ENCODE data around the gene COMMD6.
A peak's percentile ranks its signal among the peaks of the same experiment; 100 is the strongest.
"Not testable (repeated sequence)": the region's sequence is repeated elsewhere in the genome, so short reads cannot be mapped to it uniquely, and the experiment has no call there.

Gene COMMD6

GRCh38 chr13:75554464-75554863 is 16.8 kb upstream of the COMMD6 start:
- H3K4me2 ChIP-seq (ENCODE audit: low read length) = no peak overlapping the region
- no peak for DNase-seq
- H3K27ac ChIP-seq (ENCODE audit: low read depth, low read length) = no peak overlapping the region
- H3K4me1 ChIP-seq (ENCODE audit: control insufficient read depth, low read depth, low read length) = no peaks in the 10 kb centered on the region
- H3K27me3 ChIP-seq (ENCODE audit: insufficient read depth, low read length, poor library complexity) = no peaks in the 10 kb centered on the region
- peaks cover 7% of the 10 kb centered on the region for H3K79me1 ChIP-seq (ENCODE audit: low read length)
- H3K23ac ChIP-seq (ENCODE audit: low read length) = no peak overlapping the region
- no CpG with 5 or more reads among the region's 1 CpG for WGBS (ENCODE audit: extremely low coverage, insufficient coverage, low lambda C conversion rate)
- H3K56ac ChIP-seq (ENCODE audit: low read length) = no peak overlapping the region
- no peak overlapping the region for H4K5ac ChIP-seq (ENCODE audit: low read length)
- H2AK5ac ChIP-seq (ENCODE audit: low read length) = no peak overlapping the region
- no peak overlapping the region for H2BK5ac ChIP-seq (ENCODE audit: low read length)
- H3K4ac ChIP-seq (ENCODE audit: low read depth, low read length) = no peak overlapping the region
- H3K9ac ChIP-seq (ENCODE audit: low read length) = no peak overlapping the region
- no peak overlapping the region for H2BK15ac ChIP-seq (replicated peaks; ENCODE audit: low read depth)
- H3K36me3 ChIP-seq (ENCODE audit: control insufficient read depth, insufficient read depth, low read length) = no peaks in the 10 kb centered on the region
- no peak overlapping the region for H2BK120ac ChIP-seq (ENCODE audit: low read depth, low read length)
- peaks cover 4% of the 10 kb centered on the region for H3K79me2 ChIP-seq (ENCODE audit: control insufficient read depth, insufficient read depth, low read length)
- no peak overlapping the region for H3K18ac ChIP-seq (ENCODE audit: low read length)
- H4K8ac ChIP-seq (ENCODE audit: low read depth, low read length) = no peak overlapping the region
- no peak overlapping the region for H3K4me3 ChIP-seq (ENCODE audit: low read length)

DNA sequence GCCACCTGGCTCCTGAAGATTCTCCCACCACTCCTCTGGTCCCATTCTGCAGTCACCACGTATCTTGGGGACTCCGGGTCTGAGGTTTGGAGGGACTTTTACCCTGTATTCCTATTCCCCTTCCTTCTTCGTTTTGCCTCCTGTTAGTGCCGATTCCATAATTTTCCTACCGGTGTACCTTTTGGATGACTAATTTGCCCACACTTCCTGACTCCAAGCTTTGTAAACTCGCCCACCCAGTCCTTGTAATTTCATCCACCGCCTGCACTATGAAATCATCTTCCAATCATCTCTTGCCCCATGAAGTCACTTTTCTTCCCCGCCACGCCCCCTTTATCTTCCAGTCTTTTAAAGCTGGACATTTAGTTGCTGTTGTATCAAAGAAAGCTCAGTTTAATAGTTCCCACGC is 12.5 kb upstream of the COMMD6 start:
- Histone ChIP-seq H3K4ac (ENCODE audit: low read depth, low read length) (no peak overlapping the region), H3K36me3 (ENCODE audit: control insufficient read depth, insufficient read depth, low read length) (no peaks in the 10 kb centered on the region), H2AK5ac (ENCODE audit: low read length) (no peak overlapping the region), H3K23ac (ENCODE audit: low read length) (no peak overlapping the region), H2BK5ac (ENCODE audit: low read length) (no peak overlapping the region), H2BK120ac (ENCODE audit: low read depth, low read length) (no peak overlapping the region), H2BK15ac (replicated peaks; ENCODE audit: low read depth) (no peak overlapping the region), H3K27me3 (ENCODE audit: insufficient read depth, low read length, poor library complexity) (no peaks in the 10 kb centered on the region), H3K18ac (ENCODE audit: low read length) (no peak overlapping the region), H3K4me3 (ENCODE audit: low read length) (peak overlapping the region; percentile 94), H3K27ac (ENCODE audit: low read depth, low read length) (no peak overlapping the region), H3K79me2 (ENCODE audit: control insufficient read depth, insufficient read depth, low read length) (peaks cover 4% of the 10 kb centered on the region), H3K9ac (ENCODE audit: low read length) (peak overlapping the region; percentile 86), H3K79me1 (ENCODE audit: low read length) (peaks cover 7% of the 10 kb centered on the region), H3K4me1 (ENCODE audit: control insufficient read depth, low read depth, low read length) (no peaks in the 10 kb centered on the region), H4K5ac (ENCODE audit: low read length) (no peak overlapping the region), H3K4me2 (ENCODE audit: low read length) (peak overlapping the region; percentile 95), H3K56ac (ENCODE audit: low read length) (peak overlapping the region; percentile 92), H4K8ac (ENCODE audit: low read depth, low read length) (no peak overlapping the region)
- WGBS (ENCODE audit: extremely low coverage, insufficient coverage, low lambda C conversion rate) = no CpG with 5 or more reads among the region's 10 CpGs
- peak; percentile 40 for DNase-seq

DNA sequence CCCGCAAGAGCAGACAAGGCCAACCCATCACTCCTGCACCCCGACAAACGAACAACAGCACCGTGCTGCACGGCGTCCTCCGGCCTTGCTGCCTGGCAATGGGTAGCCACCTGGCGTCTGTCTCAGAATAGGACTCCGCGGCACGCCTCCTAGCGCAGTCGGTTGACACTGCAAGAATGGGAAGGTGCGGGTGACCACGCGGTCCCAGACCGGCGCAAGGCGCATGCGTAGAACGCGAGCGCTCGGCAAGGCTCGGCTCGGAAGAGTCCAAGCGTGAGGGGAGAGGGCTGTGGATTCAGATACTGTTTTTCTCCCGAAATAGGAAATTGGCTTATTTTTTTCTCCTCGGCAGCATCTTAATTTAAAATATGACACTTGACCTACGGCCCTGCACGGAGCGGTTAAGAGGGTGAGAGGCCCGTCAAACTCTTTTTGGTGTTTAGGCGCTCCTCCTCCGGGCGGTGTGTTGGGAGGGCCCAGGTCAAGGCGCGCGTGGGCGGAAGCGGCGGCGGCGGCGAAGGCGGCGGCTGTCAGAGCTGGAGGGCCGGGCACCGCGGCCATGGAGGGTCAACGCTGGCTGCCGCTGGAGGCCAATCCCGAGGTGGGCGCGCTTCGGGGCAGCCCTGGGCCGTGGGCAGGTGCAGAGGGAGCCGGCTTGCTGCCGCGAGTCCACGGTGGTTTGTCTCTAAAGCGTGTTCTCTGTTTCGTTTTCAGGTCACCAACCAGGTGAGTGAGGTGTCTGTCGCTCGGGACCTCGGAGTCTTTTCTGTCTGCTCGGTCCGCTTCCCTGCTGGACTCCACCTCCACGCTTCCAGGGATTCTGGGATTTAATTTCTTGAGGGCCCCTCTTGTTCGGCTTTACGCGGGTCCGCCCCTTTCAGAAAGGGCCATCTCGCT is 11.9 kb upstream of the COMMD6 start, which contains the start of gene UCHL3:
Gene UCHL3 (plus strand): TSS at position 530 of the 897 bp plus-strand sequence. CDS start 30 bp downstream, at position 560.
- Histone ChIP-seq H3K4me1 (ENCODE audit: control insufficient read depth, low read depth, low read length) (no peaks in the 10 kb centered on the region), H2AK5ac (ENCODE audit: low read length) (no peak within 1 kb of the TSS), H3K27me3 (ENCODE audit: insufficient read depth, low read length, poor library complexity) (no peaks in the 10 kb centered on the region), H3K4me2 (ENCODE audit: low read length) (peak within 1 kb of the TSS; percentile 95), H2BK15ac (replicated peaks; ENCODE audit: low read depth) (no peak within 1 kb of the TSS), H3K4ac (ENCODE audit: low read depth, low read length) (no peak within 1 kb of the TSS), H3K23ac (ENCODE audit: low read length) (peak within 1 kb of the TSS; percentile 25), H3K79me2 (ENCODE audit: control insufficient read depth, insufficient read depth, low read length) (peaks cover 4% of the 10 kb centered on the region), H2BK120ac (ENCODE audit: low read depth, low read length) (no peak within 1 kb of the TSS), H3K56ac (ENCODE audit: low read length) (peak within 1 kb of the TSS; percentile 92), H3K27ac (ENCODE audit: low read depth, low read length) (no peak within 1 kb of the TSS), H3K79me1 (ENCODE audit: low read length) (peaks cover 7% of the 10 kb centered on the region), H2BK5ac (ENCODE audit: low read length) (no peak within 1 kb of the TSS), H4K5ac (ENCODE audit: low read length) (no peak within 1 kb of the TSS), H3K18ac (ENCODE audit: low read length) (peak within 1 kb of the TSS; percentile 54), H3K9ac (ENCODE audit: low read length) (peak within 1 kb of the TSS; percentile 86), H3K4me3 (ENCODE audit: low read length) (peak within 1 kb of the TSS; percentile 94), H4K8ac (ENCODE audit: low read depth, low read length) (no peak within 1 kb of the TSS), H3K36me3 (ENCODE audit: control insufficient read depth, insufficient read depth, low read length) (no peaks in the 10 kb centered on the region)
- no CpG with 5 or more reads among the region's 74 CpGs for WGBS (ENCODE audit: extremely low coverage, insufficient coverage, low lambda C conversion rate)
- peak; percentile 96 for DNase-seq

- H3K9ac ChIP-seq (ENCODE audit: low read length) = no peak overlapping the region
- no CpG with 5 or more reads among the region's 3 CpGs for WGBS (ENCODE audit: extremely low coverage, insufficient coverage, low lambda C conversion rate)
- no peaks in the 10 kb centered on the region for H3K36me3 ChIP-seq (ENCODE audit: control insufficient read depth, insufficient read depth, low read length)
- no peak overlapping the region for H2AK5ac ChIP-seq (ENCODE audit: low read length)
- no peak overlapping the region for H3K27ac ChIP-seq (ENCODE audit: low read depth, low read length)
- no peak overlapping the region for H3K23ac ChIP-seq (ENCODE audit: low read length)
- H3K79me1 ChIP-seq (ENCODE audit: low read length) = peaks cover 6% of the 10 kb centered on the region
- no peak overlapping the region for H3K4me2 ChIP-seq (ENCODE audit: low read length)
- no peak overlapping the region for H2BK120ac ChIP-seq (ENCODE audit: low read depth, low read length)
- no peaks in the 10 kb centered on the region for H3K27me3 ChIP-seq (ENCODE audit: insufficient read depth, low read length, poor library complexity)
- no peak overlapping the region for H3K56ac ChIP-seq (ENCODE audit: low read length)
- no peak overlapping the region for H2BK5ac ChIP-seq (ENCODE audit: low read length)
- H4K5ac ChIP-seq (ENCODE audit: low read length) = no peak overlapping the region
- no peak overlapping the region for H3K4ac ChIP-seq (ENCODE audit: low read depth, low read length)
- no peak overlapping the region for H4K8ac ChIP-seq (ENCODE audit: low read depth, low read length)
- no peak overlapping the region for H2BK15ac ChIP-seq (replicated peaks; ENCODE audit: low read depth)
- DNase-seq = no peak
- H3K4me1 ChIP-seq (ENCODE audit: control insufficient read depth, low read depth, low read length) = no peaks in the 10 kb centered on the region
- peaks cover 4% of the 10 kb centered on the region for H3K79me2 ChIP-seq (ENCODE audit: control insufficient read depth, insufficient read depth, low read length)
- no peak overlapping the region for H3K4me3 ChIP-seq (ENCODE audit: low read length)
- no peak overlapping the region for H3K18ac ChIP-seq (ENCODE audit: low read length)
Observed at GRCh38 chr13:75547917-75548316, 10.3 kb upstream of the COMMD6 start.

GRCh38 chr13:75545386-75545785 is 7.7 kb upstream of the COMMD6 start:
- WGBS (ENCODE audit: extremely low coverage, insufficient coverage, low lambda C conversion rate) = no CpG with 5 or more reads among the region's 14 CpGs
- H2BK120ac ChIP-seq (ENCODE audit: low read depth, low read length); H3K4ac ChIP-seq (ENCODE audit: low read depth, low read length); H2BK15ac ChIP-seq (replicated peaks; ENCODE audit: low read depth); H3K9ac ChIP-seq (ENCODE audit: low read length); H3K79me1 ChIP-seq (ENCODE audit: low read length); H3K56ac ChIP-seq (ENCODE audit: low read length); H3K4me3 ChIP-seq (ENCODE audit: low read length); H3K36me3 ChIP-seq (ENCODE audit: control insufficient read depth, insufficient read depth, low read length); H4K5ac ChIP-seq (ENCODE audit: low read length); H3K18ac ChIP-seq (ENCODE audit: low read length); H3K27me3 ChIP-seq (ENCODE audit: insufficient read depth, low read length, poor library complexity); H4K8ac ChIP-seq (ENCODE audit: low read depth, low read length); H2AK5ac ChIP-seq (ENCODE audit: low read length); H3K4me2 ChIP-seq (ENCODE audit: low read length); DNase-seq; H3K79me2 ChIP-seq (ENCODE audit: control insufficient read depth, insufficient read depth, low read length); H3K4me1 ChIP-seq (ENCODE audit: control insufficient read depth, low read depth, low read length); H2BK5ac ChIP-seq (ENCODE audit: low read length); H3K23ac ChIP-seq (ENCODE audit: low read length); H3K27ac ChIP-seq (ENCODE audit: low read depth, low read length): not testable (repeated sequence)

Measured in mesendoderm (in vitro differentiated cells).